Neural progenitor cell (in vitro differentiated cells): Measurements from ENCODE around the gene RSPO1.

Experiments used
- EZH2 ChIP-seq: fragments of 200-600 bp; sonication (generic); IDR thresholded peaks from 2 replicates; pipeline ENCODE4 v1.6.1; 2017; ENCODE audit warnings: antibody characterized with exemption, mild to moderate bottlenecking, moderate library complexity
- EZH2phosphoT487 ChIP-seq: fragments of 200-600 bp; sonication (generic); IDR thresholded peaks from 2 replicates; pipeline ENCODE4 v1.6.1; 2017; ENCODE audit warnings: antibody characterized with exemption
- TF ChIP-seq, protein P1 (sequence below): fragments of 200-600 bp; sonication (generic); IDR thresholded peaks from 2 replicates; pipeline ENCODE4 v1.5.1; 2017; ENCODE audit warnings: antibody characterized with exemption, mild to moderate bottlenecking

DNA sequence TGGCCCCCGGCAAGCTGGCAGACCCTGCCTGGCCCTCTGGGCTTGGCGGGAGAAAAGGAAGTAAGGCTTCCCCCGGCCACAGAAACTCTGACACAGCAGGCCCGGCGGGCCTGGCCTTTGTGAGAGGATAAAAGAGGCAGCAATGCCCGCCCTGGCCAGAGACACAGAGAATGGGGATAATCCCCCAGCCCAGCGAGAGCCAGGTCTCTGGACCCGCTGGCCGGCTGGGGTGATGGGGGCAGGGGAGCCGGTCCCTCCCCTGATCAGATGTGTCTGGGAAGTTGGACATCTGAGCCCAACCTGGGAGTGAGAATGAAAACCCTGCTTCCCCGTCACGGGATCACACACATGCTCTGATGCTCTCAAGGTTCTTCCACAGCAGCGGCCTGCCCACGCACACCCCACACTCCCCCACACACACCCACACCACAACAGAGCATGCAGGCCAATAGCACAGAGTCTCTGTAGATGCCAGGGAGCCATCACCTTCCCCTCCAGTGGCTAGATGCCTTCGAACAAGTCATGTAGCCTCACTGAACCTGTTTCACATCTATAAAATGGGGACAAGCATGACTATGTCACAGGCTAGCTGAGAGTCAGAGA lies 4.2 kb downstream of the RSPO1 start:
- TF ChIP-seq, protein P1, sequence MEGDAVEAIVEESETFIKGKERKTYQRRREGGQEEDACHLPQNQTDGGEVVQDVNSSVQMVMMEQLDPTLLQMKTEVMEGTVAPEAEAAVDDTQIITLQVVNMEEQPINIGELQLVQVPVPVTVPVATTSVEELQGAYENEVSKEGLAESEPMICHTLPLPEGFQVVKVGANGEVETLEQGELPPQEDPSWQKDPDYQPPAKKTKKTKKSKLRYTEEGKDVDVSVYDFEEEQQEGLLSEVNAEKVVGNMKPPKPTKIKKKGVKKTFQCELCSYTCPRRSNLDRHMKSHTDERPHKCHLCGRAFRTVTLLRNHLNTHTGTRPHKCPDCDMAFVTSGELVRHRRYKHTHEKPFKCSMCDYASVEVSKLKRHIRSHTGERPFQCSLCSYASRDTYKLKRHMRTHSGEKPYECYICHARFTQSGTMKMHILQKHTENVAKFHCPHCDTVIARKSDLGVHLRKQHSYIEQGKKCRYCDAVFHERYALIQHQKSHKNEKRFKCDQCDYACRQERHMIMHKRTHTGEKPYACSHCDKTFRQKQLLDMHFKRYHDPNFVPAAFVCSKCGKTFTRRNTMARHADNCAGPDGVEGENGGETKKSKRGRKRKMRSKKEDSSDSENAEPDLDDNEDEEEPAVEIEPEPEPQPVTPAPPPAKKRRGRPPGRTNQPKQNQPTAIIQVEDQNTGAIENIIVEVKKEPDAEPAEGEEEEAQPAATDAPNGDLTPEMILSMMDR, result no peak
- TF ChIP-seq EZH2phosphoT487, result peak; percentile 36
- TF ChIP-seq EZH2, result no peak
